Rectal smooth muscle tissue (tissue), 1 donor: Measurements from ENCODE around the gene OGDH.

Experiments used
- H3K27ac ChIP-seq: one replicate; pipeline ENCODE4 v1.7.0; 2013; ENCODE audit warnings: low read depth, low read length, inconsistent platforms
- H3K27me3 ChIP-seq: one replicate; pipeline ENCODE4 v1.7.0; 2013; ENCODE audit warnings: low read length; ENCODE audit not compliant: control insufficient read depth, insufficient read depth
- H3K36me3 ChIP-seq: one replicate; pipeline ENCODE4 v1.7.0; 2013; ENCODE audit warnings: low read length; ENCODE audit not compliant: control insufficient read depth, insufficient read depth
- H3K4me1 ChIP-seq: one replicate; pipeline ENCODE4 v1.7.0; 2013; ENCODE audit warnings: low read length; ENCODE audit not compliant: control insufficient read depth, insufficient read depth
- H3K4me3 ChIP-seq: one replicate; pipeline ENCODE4 v1.7.0; 2013; ENCODE audit warnings: low read length
- H3K9ac ChIP-seq: one replicate; pipeline ENCODE4 v1.7.0; 2013; ENCODE audit warnings: low read length

The OGDH gene

GRCh38 chr7:44615149-44615611, 8.8 kb downstream of the OGDH start:
- no peak overlapping the region for H3K9ac ChIP-seq
- H3K27ac ChIP-seq = no peak overlapping the region
- no peaks in the 10 kb centered on the region for H3K36me3 ChIP-seq
- no peak overlapping the region for H3K4me3 ChIP-seq
- H3K27me3 ChIP-seq = no peaks in the 10 kb centered on the region
- H3K4me1 ChIP-seq = no peaks in the 10 kb centered on the region

- Histone ChIP-seq H3K9ac (no peak overlapping the region), H3K4me3 (no peak overlapping the region), H3K4me1 (no peaks in the 10 kb centered on the region), H3K36me3 (no peaks in the 10 kb centered on the region), H3K27me3 (no peaks in the 10 kb centered on the region), H3K27ac (no peak overlapping the region)
These were observed 9.4 kb downstream of the OGDH start for GRCh38 chr7:44615793-44616192.

- H3K36me3 ChIP-seq = no peaks in the 10 kb centered on the region
- H3K27me3 ChIP-seq = no peaks in the 10 kb centered on the region
- no peaks in the 10 kb centered on the region for H3K4me1 ChIP-seq
- H3K4me3 ChIP-seq = no peak overlapping the region
- H3K27ac ChIP-seq = no peak overlapping the region
- no peak overlapping the region for H3K9ac ChIP-seq
These were observed 10.1 kb downstream of the OGDH start for GRCh38 chr7:44616545-44616944.

- H3K27me3 ChIP-seq = no peaks in the 10 kb centered on the region
- no peaks in the 10 kb centered on the region for H3K4me1 ChIP-seq
- no peak overlapping the region for H3K27ac ChIP-seq
- no peaks in the 10 kb centered on the region for H3K36me3 ChIP-seq
- no peak overlapping the region for H3K4me3 ChIP-seq
- H3K9ac ChIP-seq = no peak overlapping the region
These were observed 10.9 kb downstream of the OGDH start for GRCh38 chr7:44617225-44617890.

- no peak overlapping the region for H3K27ac ChIP-seq
- H3K36me3 ChIP-seq = no peaks in the 10 kb centered on the region
- no peaks in the 10 kb centered on the region for H3K4me1 ChIP-seq
- no peaks in the 10 kb centered on the region for H3K27me3 ChIP-seq
- H3K4me3 ChIP-seq = no peak overlapping the region
- H3K9ac ChIP-seq = no peak overlapping the region
These were observed 11.6 kb downstream of the OGDH start for GRCh38 chr7:44618045-44618444.

- Histone ChIP-seq H3K27me3 (no peaks in the 10 kb centered on the region), H3K4me1 (no peaks in the 10 kb centered on the region), H3K36me3 (no peaks in the 10 kb centered on the region), H3K27ac (no peak overlapping the region), H3K4me3 (no peak overlapping the region), H3K9ac (no peak overlapping the region)
These were observed 12.3 kb downstream of the OGDH start for GRCh38 chr7:44618753-44619152.

GRCh38 chr7:44621034-44621749, 14.8 kb downstream of the OGDH start:
- Histone ChIP-seq H3K27me3 (no peaks in the 10 kb centered on the region), H3K27ac (no peak overlapping the region), H3K36me3 (peaks cover 3% of the 10 kb centered on the region), H3K9ac (no peak overlapping the region), H3K4me3 (no peak overlapping the region), H3K4me1 (no peaks in the 10 kb centered on the region)

- Histone ChIP-seq H3K4me3 (no peak overlapping the region), H3K4me1 (no peaks in the 10 kb centered on the region), H3K27me3 (no peaks in the 10 kb centered on the region), H3K27ac (no peak overlapping the region), H3K9ac (no peak overlapping the region), H3K36me3 (peaks cover 6% of the 10 kb centered on the region)
These were observed 15.3 kb downstream of the OGDH start for GRCh38 chr7:44621750-44622103.

GRCh38 chr7:44622342-44623151, 16.1 kb downstream of the OGDH start:
- H3K27ac ChIP-seq = no peak overlapping the region
- H3K4me3 ChIP-seq = no peak overlapping the region
- no peaks in the 10 kb centered on the region for H3K27me3 ChIP-seq
- peaks cover 7% of the 10 kb centered on the region for H3K36me3 ChIP-seq
- no peak overlapping the region for H3K9ac ChIP-seq
- no peaks in the 10 kb centered on the region for H3K4me1 ChIP-seq

- Histone ChIP-seq H3K27me3 (no peaks in the 10 kb centered on the region), H3K4me1 (no peaks in the 10 kb centered on the region), H3K9ac (no peak overlapping the region), H3K4me3 (no peak overlapping the region), H3K36me3 (peaks cover 7% of the 10 kb centered on the region), H3K27ac (no peak overlapping the region)
These were observed 17.9 kb downstream of the OGDH start for GRCh38 chr7:44624318-44624717.

GRCh38 chr7:44625526-44626471, 19.4 kb downstream of the OGDH start:
- Histone ChIP-seq H3K36me3 (peaks cover 11% of the 10 kb centered on the region), H3K27me3 (no peaks in the 10 kb centered on the region), H3K9ac (no peak overlapping the region), H3K4me1 (no peaks in the 10 kb centered on the region), H3K4me3 (no peak overlapping the region), H3K27ac (no peak overlapping the region)

- Histone ChIP-seq H3K9ac (no peak overlapping the region), H3K27me3 (no peaks in the 10 kb centered on the region), H3K36me3 (peaks cover 11% of the 10 kb centered on the region), H3K27ac (no peak overlapping the region), H3K4me1 (no peaks in the 10 kb centered on the region), H3K4me3 (no peak overlapping the region)
These were observed 20.2 kb downstream of the OGDH start for GRCh38 chr7:44626620-44627019.
